HCT116 (cell line): ENCODE measurements around the gene SPG11. TPM values are rescaled to one million over a fixed set of nuclear protein-coding genes. Genes with fewer than 3 reads are reported as not detected.

Source experiments
- ATAC-seq: fragments of 200-7000 bp; cut with Tn5 transposase; 2 replicates; pipeline ENCODE4 v1.9.1; 2020; ENCODE audit warnings: mild to moderate bottlenecking, moderate library complexity
- BruUV-seq: library from RNA; stranded (reverse); fragments of 400-500 nt; replicated peaks from 2 replicates; lab custom pipeline; 2021; lab: Mats Ljungman, UMichigan
- CTCF ChIA-PET: fragments of 300-600 bp; sonication (Branson Sonifier 250); formaldehyde crosslinking; loops from one replicate; lab custom pipeline; 2021; ENCODE audit warnings: antibody characterized with exemption; lab: Charles Lee
- POLR2A ChIA-PET: fragments of 300-600, 350-600 bp; sonication (Branson Sonifier 250); formaldehyde crosslinking; loops from one replicate; lab custom pipeline; 2021; ENCODE audit warnings: antibody characterized with exemption; lab: Charles Lee
- RAD21 ChIA-PET, 2 experiments: fragments of 300-600 bp; sonication (Branson Sonifier 250); formaldehyde crosslinking; loops; one replicate each; lab custom pipeline; 2023; ENCODE audit warnings: low total read pairs in 2 of 2; ENCODE audit not compliant: uncharacterized antibody in 2 of 2, unreplicated experiment in 2 of 2, low non-redundant PET in 1 of 2; lab: Charles Lee
- DNase-seq: peaks from one replicate; pipeline ENCODE4 v3.0.0-alpha.2; 2010; ENCODE audit warnings: low read depth, low spot score
- H2AFZ ChIP-seq: fragments of 200-600 bp; shearing (Covaris generic), sonication (generic); 2 replicates; pipeline ENCODE4 v1.6.1; 2017; ENCODE audit warnings: low read depth, mixed run types, mixed read lengths, antibody characterized with exemption, low read length; ENCODE audit not compliant: poor library complexity, severe bottlenecking
- H3K27ac ChIP-seq: 2 replicates; pipeline ENCODE4 v1.5.1; 2012; ENCODE audit warnings: low read depth, low read length
- H3K27me3 ChIP-seq: fragments of 200-600 bp; sonication (generic); 2 replicates; pipeline ENCODE4 v1.6.1; 2016; ENCODE audit warnings: mixed run types, low read length, mixed read lengths; ENCODE audit not compliant: insufficient read depth
- H3K36me3 ChIP-seq, 2 experiments: fragments of 200-500 bp in 1 of 2; fragments of 200-600 bp in 1 of 2; sonication (Bioruptor generic) in 1 of 2; sonication (generic) in 1 of 2; 2 replicates each; pipeline versions ENCODE4 v1.5.1 to v1.6.1; 2014 to 2016; ENCODE audit warnings: low read length in 2 of 2, inconsistent platforms in 1 of 2, mixed read lengths in 1 of 2, mixed run types in 1 of 2; ENCODE audit not compliant: insufficient read depth in 2 of 2, control insufficient read depth in 1 of 2
- H3K4me1 ChIP-seq, 2 experiments: fragments of 200-600 bp in 1 of 2; sonication (generic) in 1 of 2; 2 replicates each; pipeline versions ENCODE4 v1.5.1 to v1.6.1; 2012 to 2017; ENCODE audit warnings: low read length in 2 of 2, inconsistent platforms in 1 of 2, mild to moderate bottlenecking in 1 of 2, mixed read lengths in 1 of 2, mixed run types in 1 of 2, moderate library complexity in 1 of 2; ENCODE audit not compliant: insufficient read depth in 2 of 2, control insufficient read depth in 1 of 2
- H3K4me2 ChIP-seq: fragments of 200-600 bp; sonication (generic); 2 replicates; pipeline ENCODE4 v1.6.1; 2017; ENCODE audit warnings: mixed run types, low read length, mixed read lengths
- H3K4me3 ChIP-seq, 2 experiments: fragments of 200-600 bp in 1 of 2; sonication (generic) in 1 of 2; replicated peaks in 1 of 2; 2 replicates each; pipeline ENCODE4 v1.5.1; 2011 to 2016; ENCODE audit warnings: low read length in 2 of 2, control low read depth in 1 of 2, low read depth in 1 of 2, mild to moderate bottlenecking in 1 of 2, mixed read lengths in 1 of 2, mixed run types in 1 of 2
- H3K79me2 ChIP-seq: fragments of 200-600 bp; sonication (generic); 2 replicates; pipeline ENCODE4 v1.6.1; 2017; ENCODE audit warnings: mild to moderate bottlenecking, mixed run types, low read length, moderate library complexity, mixed read lengths; ENCODE audit not compliant: insufficient read depth
- H3K9ac ChIP-seq: fragments of 200-600 bp; sonication (generic); 2 replicates; pipeline ENCODE4 v1.6.1; 2016; ENCODE audit warnings: low read length, mixed read lengths
- H3K9me2 ChIP-seq: fragments of 200-600 bp; sonication (generic), shearing (Covaris generic); 2 replicates; pipeline ENCODE4 v1.6.1; 2017; ENCODE audit warnings: mixed run types, mild to moderate bottlenecking, moderate library complexity; ENCODE audit not compliant: insufficient read depth
- H3K9me3 ChIP-seq, 2 experiments: fragments of 200-500 bp in 1 of 2; fragments of 200-600 bp in 1 of 2; sonication (Bioruptor generic) in 1 of 2; sonication (generic) in 1 of 2; 2 replicates each; pipeline ENCODE4 v1.6.1; 2014 to 2017; ENCODE audit warnings: low read length in 2 of 2, mixed read lengths in 2 of 2, inconsistent platforms in 1 of 2, low read depth in 1 of 2, mild to moderate bottlenecking in 1 of 2, mixed run types in 1 of 2, moderate library complexity in 1 of 2; ENCODE audit not compliant: control insufficient read depth in 1 of 2, insufficient read depth in 1 of 2
- H4K20me1 ChIP-seq: fragments of 200-600 bp; sonication (generic), shearing (Covaris generic); 2 replicates; pipeline ENCODE4 v1.6.1; 2017; ENCODE audit warnings: mixed run types, mild to moderate bottlenecking, moderate library complexity; ENCODE audit not compliant: insufficient read depth
- CBX3 ChIP-seq: IDR thresholded peaks from 2 replicates; pipeline ENCODE4 v1.6.1; 2012; ENCODE audit warnings: low read depth
- CEBPB ChIP-seq: IDR thresholded peaks from 2 replicates; pipeline ENCODE4 v1.6.1; 2012; ENCODE audit warnings: low read depth
- ELF1 ChIP-seq: IDR thresholded peaks from 2 replicates; pipeline ENCODE4 v1.6.1; 2012; ENCODE audit warnings: low read depth, borderline replicate concordance
- EZH2 ChIP-seq: fragments of 200-600 bp; sonication (generic); IDR thresholded peaks from 2 replicates; pipeline ENCODE4 v1.6.1; 2017; ENCODE audit warnings: antibody characterized with exemption, mixed run types
- EZH2phosphoT487 ChIP-seq: fragments of 200-600 bp; IDR thresholded peaks from 2 replicates; pipeline ENCODE4 v1.6.1; 2018; ENCODE audit warnings: antibody characterized with exemption, borderline replicate concordance
- JUND ChIP-seq: IDR thresholded peaks from 2 replicates; pipeline ENCODE4 v1.6.1; 2012
- POLR2A ChIP-seq: IDR thresholded peaks from 2 replicates; pipeline ENCODE4 v1.7.0; 2011; ENCODE audit warnings: borderline replicate concordance; ENCODE audit not compliant: insufficient read depth, insufficient read length; ENCODE audit errors: extremely low read depth
- POLR2AphosphoS5 ChIP-seq: IDR thresholded peaks from 2 replicates; pipeline ENCODE4 v1.6.1; 2011; ENCODE audit warnings: mild to moderate bottlenecking, low read depth, low read length, moderate library complexity
- RAD21 ChIP-seq: IDR thresholded peaks from 2 replicates; pipeline ENCODE4 v1.6.1; 2012; ENCODE audit warnings: low read depth, mild to moderate bottlenecking
- SIN3A ChIP-seq: IDR thresholded peaks from 2 replicates; pipeline ENCODE4 v1.6.1; 2012; ENCODE audit warnings: low read depth
- SP1 ChIP-seq: IDR thresholded peaks from 2 replicates; pipeline ENCODE4 v1.6.1; 2012; ENCODE audit warnings: low read depth
- SRF ChIP-seq: IDR thresholded peaks from 2 replicates; pipeline ENCODE4 v1.6.1; 2012; ENCODE audit warnings: low read depth
- TCF7L2 ChIP-seq: IDR thresholded peaks from 2 replicates; pipeline ENCODE4 v1.7.0; 2011; ENCODE audit warnings: borderline replicate concordance, inconsistent platforms; ENCODE audit not compliant: insufficient read depth, insufficient read length; ENCODE audit errors: extremely low read depth
- YY1 ChIP-seq: IDR thresholded peaks from 2 replicates; pipeline ENCODE4 v1.6.1; 2011; ENCODE audit warnings: low read length, low read depth, moderate library complexity, mild to moderate bottlenecking; ENCODE audit not compliant: insufficient replicate concordance; ENCODE audit errors: extremely low read depth
- ZFX ChIP-seq: fragments of 450-650 bp; IDR thresholded peaks from 2 replicates; pipeline ENCODE4 v1.6.1; 2017
- ZNF274 ChIP-seq: fragments of 200-500 bp; sonication (Bioruptor generic); IDR thresholded peaks from 2 replicates; pipeline ENCODE4 v1.6.1; 2014; ENCODE audit warnings: mild to moderate bottlenecking, low read depth, low read length, inconsistent platforms
- intact Hi-C: fragments of 100-400 bp; cut with micrococcal nuclease; formaldehyde crosslinking; loops from 2 replicates; pipeline ENCODE4 v1.10.0; 2022
- total RNA-seq: library from RNA; stranded (reverse); gene quantifications from one replicate; pipeline ENCODE4 v1.2.1, GENCODE V29; 2021; ENCODE audit not compliant: unreplicated experiment
- TF ChIP-seq, protein P1 (sequence below): IDR thresholded peaks from 2 replicates; pipeline ENCODE4 v1.6.1; 2011; ENCODE audit warnings: mild to moderate bottlenecking, low read length, moderate library complexity; ENCODE audit not compliant: insufficient replicate concordance; ENCODE audit errors: extremely low read depth
- TF ChIP-seq, protein P2 (sequence below), 3 experiments: fragments of 200-600 bp in 1 of 3; sonication (generic) in 1 of 3; IDR thresholded peaks in 2 of 3; conservative IDR thresholded peaks in 1 of 3; 2 replicates each; pipeline ENCODE4 v1.5.1; 2012 to 2017; ENCODE audit warnings: low read depth in 2 of 3, low read length in 2 of 3, antibody characterized with exemption in 1 of 3, borderline replicate concordance in 1 of 3, control low read depth in 1 of 3, mild to moderate bottlenecking in 1 of 3, mixed read lengths in 1 of 3, mixed run types in 1 of 3, moderate library complexity in 1 of 3; ENCODE audit not compliant: insufficient read depth in 1 of 3
- TF ChIP-seq, protein P3 (sequence below): IDR thresholded peaks from 2 replicates; pipeline ENCODE4 v1.6.1; 2012

The SPG11 gene
- total RNA-seq, 1 experiment from 2014 or later = 34.8 TPM

DNA sequence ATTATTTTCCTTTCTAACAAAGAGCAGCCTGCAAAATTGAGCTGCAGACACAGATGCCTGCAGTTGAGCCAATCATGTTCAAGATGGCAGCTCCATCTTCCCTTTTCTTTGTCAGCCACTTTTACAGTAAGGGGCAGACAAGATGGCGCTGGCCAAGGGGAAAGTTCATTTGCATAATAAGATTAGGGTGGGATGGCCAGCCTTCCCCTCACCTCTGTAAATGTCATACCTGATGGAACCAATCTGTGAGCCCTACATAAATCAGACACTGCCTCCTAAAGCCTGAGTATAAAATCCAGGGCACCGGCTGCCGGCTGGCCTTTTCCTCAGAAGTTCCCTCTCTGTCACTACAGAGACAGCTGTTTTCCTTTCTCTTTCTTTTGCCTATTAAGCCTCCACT is 31.8 kb upstream of the SPG11 start (continued):
- TF ChIP-seq CBX3 (no peak), JUND (no peak), SP1 (no peak), ZFX (no peak), ZNF274 (no peak), TCF7L2 (no peak)
- TF ChIP-seq, protein P1, sequence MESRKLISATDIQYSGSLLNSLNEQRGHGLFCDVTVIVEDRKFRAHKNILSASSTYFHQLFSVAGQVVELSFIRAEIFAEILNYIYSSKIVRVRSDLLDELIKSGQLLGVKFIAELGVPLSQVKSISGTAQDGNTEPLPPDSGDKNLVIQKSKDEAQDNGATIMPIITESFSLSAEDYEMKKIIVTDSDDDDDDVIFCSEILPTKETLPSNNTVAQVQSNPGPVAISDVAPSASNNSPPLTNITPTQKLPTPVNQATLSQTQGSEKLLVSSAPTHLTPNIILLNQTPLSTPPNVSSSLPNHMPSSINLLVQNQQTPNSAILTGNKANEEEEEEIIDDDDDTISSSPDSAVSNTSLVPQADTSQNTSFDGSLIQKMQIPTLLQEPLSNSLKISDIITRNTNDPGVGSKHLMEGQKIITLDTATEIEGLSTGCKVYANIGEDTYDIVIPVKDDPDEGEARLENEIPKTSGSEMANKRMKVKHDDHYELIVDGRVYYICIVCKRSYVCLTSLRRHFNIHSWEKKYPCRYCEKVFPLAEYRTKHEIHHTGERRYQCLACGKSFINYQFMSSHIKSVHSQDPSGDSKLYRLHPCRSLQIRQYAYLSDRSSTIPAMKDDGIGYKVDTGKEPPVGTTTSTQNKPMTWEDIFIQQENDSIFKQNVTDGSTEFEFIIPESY = no peak
- TF ChIP-seq, all 23 proteins: peak for 0

DNA sequence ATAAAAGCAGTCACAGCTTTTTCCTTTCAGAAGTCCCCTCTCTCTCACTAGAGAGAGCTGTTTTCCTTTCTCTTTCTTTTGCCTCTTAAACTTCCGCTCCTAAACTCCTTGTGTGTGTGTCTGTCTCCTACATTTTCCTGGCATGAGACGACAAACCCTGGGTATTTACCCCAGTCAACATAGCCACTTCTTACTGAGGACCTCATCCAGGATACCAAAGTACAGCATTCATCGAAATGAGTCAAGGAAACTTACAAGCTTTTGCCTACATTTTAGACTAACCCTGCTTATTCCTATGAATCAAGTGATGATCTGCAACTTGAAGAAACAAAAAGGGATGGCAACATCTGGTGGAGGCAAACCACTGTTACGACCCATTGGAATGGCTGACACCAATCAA is 31.0 kb upstream of the SPG11 start:
- no peaks in the 10 kb centered on the region for H3K27me3 ChIP-seq
- no peak overlapping the region for H3K9ac ChIP-seq
- H3K36me3 ChIP-seq = no peaks in the 10 kb centered on the region
- CTCF ChIA-PET = interaction anchor here (1.3 kb wide), 1 partner anchor 16 kb away, joined by 3 read pairs; no protein-coding TSS in a partner anchor
- no peak for TF ChIP-seq SRF
- TF ChIP-seq YY1 = no peak
- TF ChIP-seq RAD21 = no peak
- TF ChIP-seq ELF1 = no peak
- TF ChIP-seq POLR2A = no peak
- no peak for TF ChIP-seq CEBPB
- TF ChIP-seq, protein P2, sequence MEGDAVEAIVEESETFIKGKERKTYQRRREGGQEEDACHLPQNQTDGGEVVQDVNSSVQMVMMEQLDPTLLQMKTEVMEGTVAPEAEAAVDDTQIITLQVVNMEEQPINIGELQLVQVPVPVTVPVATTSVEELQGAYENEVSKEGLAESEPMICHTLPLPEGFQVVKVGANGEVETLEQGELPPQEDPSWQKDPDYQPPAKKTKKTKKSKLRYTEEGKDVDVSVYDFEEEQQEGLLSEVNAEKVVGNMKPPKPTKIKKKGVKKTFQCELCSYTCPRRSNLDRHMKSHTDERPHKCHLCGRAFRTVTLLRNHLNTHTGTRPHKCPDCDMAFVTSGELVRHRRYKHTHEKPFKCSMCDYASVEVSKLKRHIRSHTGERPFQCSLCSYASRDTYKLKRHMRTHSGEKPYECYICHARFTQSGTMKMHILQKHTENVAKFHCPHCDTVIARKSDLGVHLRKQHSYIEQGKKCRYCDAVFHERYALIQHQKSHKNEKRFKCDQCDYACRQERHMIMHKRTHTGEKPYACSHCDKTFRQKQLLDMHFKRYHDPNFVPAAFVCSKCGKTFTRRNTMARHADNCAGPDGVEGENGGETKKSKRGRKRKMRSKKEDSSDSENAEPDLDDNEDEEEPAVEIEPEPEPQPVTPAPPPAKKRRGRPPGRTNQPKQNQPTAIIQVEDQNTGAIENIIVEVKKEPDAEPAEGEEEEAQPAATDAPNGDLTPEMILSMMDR (IDR thresholded peaks at IDR 0.05 in 2 of 3, conservative IDR thresholded peaks at IDR 0.05 in 1 of 3; ENCODE audit: borderline replicate concordance in 1 of 3, insufficient read depth in 1 of 3, low read depth in 2 of 3, low read length in 2 of 3) = no peak
- no peak for TF ChIP-seq EZH2phosphoT487
- TF ChIP-seq TCF7L2 = no peak
- no peak for TF ChIP-seq EZH2
- no peak for TF ChIP-seq ZNF274
- no peak for TF ChIP-seq SIN3A
- TF ChIP-seq, protein P3, sequence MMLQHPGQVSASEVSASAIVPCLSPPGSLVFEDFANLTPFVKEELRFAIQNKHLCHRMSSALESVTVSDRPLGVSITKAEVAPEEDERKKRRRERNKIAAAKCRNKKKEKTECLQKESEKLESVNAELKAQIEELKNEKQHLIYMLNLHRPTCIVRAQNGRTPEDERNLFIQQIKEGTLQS = no peak
- no peak for TF ChIP-seq POLR2AphosphoS5
- TF ChIP-seq, all 23 proteins: peak for 0
- ATAC-seq (no peak), DNase-seq (no peak)
- no TSS peak for BruUV-seq
- no peaks in the 10 kb centered on the region for H3K79me2 ChIP-seq
- H3K4me3 ChIP-seq = no peak overlapping the region
- no peaks in the 10 kb centered on the region for H4K20me1 ChIP-seq
- H2AFZ ChIP-seq = no peak overlapping the region
- H3K9me3 ChIP-seq = no peaks in the 10 kb centered on the region
- intact Hi-C loops = no loop called here
- POLR2A ChIA-PET = no interaction called here
- no peak overlapping the region for H3K4me2 ChIP-seq
- H3K27ac ChIP-seq = no peak overlapping the region
- no peaks in the 10 kb centered on the region for H3K9me2 ChIP-seq
- no peaks in the 10 kb centered on the region for H3K4me1 ChIP-seq
- RAD21 ChIA-PET = no interaction called here
